Right lobe of liver (tissue), 4 donors: ENCODE results near the gene CNKSR2.

Experiments used
- POLR2A ChIP-seq: fragments of 450-650 bp; IDR thresholded peaks from one replicate; pipeline ENCODE4 v1.6.1; 2017; ENCODE audit warnings: antibody characterized with exemption, mild to moderate bottlenecking
- TF ChIP-seq, protein P1 (sequence below), 4 donors: fragments of 200-600 bp in 3 of 4; fragments of 450-650 bp in 1 of 4; IDR thresholded peaks; one replicate each; pipeline versions ENCODE4 v1.5.1 to v1.8.0; 2016 to 2022; ENCODE audit warnings: antibody characterized with exemption in 4 of 4, mild to moderate bottlenecking in 2 of 4
- donor health status: DM: no; HTN: no; CAD: no.
- donor health status: DM: no; HTN: no; CAD: no.
- donor health status: DM: no; HTN: yes; CAD: no.

GRCh38 chrX:21440911-21441310, 66.7 kb downstream of the CNKSR2 start:
- TF ChIP-seq POLR2A: no peak
- TF ChIP-seq, protein P1, sequence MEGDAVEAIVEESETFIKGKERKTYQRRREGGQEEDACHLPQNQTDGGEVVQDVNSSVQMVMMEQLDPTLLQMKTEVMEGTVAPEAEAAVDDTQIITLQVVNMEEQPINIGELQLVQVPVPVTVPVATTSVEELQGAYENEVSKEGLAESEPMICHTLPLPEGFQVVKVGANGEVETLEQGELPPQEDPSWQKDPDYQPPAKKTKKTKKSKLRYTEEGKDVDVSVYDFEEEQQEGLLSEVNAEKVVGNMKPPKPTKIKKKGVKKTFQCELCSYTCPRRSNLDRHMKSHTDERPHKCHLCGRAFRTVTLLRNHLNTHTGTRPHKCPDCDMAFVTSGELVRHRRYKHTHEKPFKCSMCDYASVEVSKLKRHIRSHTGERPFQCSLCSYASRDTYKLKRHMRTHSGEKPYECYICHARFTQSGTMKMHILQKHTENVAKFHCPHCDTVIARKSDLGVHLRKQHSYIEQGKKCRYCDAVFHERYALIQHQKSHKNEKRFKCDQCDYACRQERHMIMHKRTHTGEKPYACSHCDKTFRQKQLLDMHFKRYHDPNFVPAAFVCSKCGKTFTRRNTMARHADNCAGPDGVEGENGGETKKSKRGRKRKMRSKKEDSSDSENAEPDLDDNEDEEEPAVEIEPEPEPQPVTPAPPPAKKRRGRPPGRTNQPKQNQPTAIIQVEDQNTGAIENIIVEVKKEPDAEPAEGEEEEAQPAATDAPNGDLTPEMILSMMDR (IDR thresholded peaks at IDR 0.05): no peak
